A549 (cell line): ENCODE results near the gene PNPLA7. TPM values are rescaled to one million over a fixed set of nuclear protein-coding genes. Genes with fewer than 3 reads are reported as not detected.

Experiments used
- ATAC-seq, 2 experiments: fragments of 200-7000 bp in 1 of 2; fragments of >200 bp in 1 of 2; cut with Nextera tagmentation in 1 of 2; cut with Tn5 transposase in 1 of 2; 3 replicates each; pipeline versions ENCODE4 v1.8.0 to v1.9.1; 2018 to 2020; ENCODE audit warnings: mild to moderate bottlenecking in 1 of 2, moderate library complexity in 1 of 2
- CTCF ChIA-PET: fragments of 300-600 bp; sonication (Branson Sonifier 250); formaldehyde crosslinking; extraction: SDS; loops from one replicate; lab custom pipeline; 2021; ENCODE audit warnings: antibody characterized with exemption, inconsistent platforms; lab: Yijun Ruan, JAX
- POLR2A ChIA-PET: fragments of 350-600 bp; formaldehyde crosslinking; extraction: SDS; loops from one replicate; lab custom pipeline; 2021; ENCODE audit warnings: antibody characterized with exemption, inconsistent platforms; lab: Yijun Ruan, JAX
- DNase-seq, 2 experiments: peaks; one replicate each; pipeline versions ENCODE4 v3.0.0 to v3.0.0-alpha.2; 2011 to 2016; ENCODE audit warnings: low read depth in 1 of 2, low spot score in 1 of 2
- FAIRE-seq: peaks from 2 replicates; lab custom pipeline; 2011; peaks lifted over from hg19 to GRCh38; lab: Jason Lieb, UNC
- H3K27ac ChIP-seq, 2 experiments: fragments of >200 bp; sonication (Bioruptor Twin); formaldehyde crosslinking; 3 replicates each; pipeline ENCODE4 v1.5.1; 2016 to 2017
- H3K4me1 ChIP-seq: fragments of >200 bp; sonication (Bioruptor Twin); formaldehyde crosslinking; 3 replicates; pipeline ENCODE4 v1.6.1; 2016
- H3K4me2 ChIP-seq: fragments of >200 bp; sonication (Bioruptor Twin); formaldehyde crosslinking; 3 replicates; pipeline ENCODE4 v1.6.1; 2016
- H3K4me3 ChIP-seq: fragments of >200 bp; sonication (Bioruptor Twin); formaldehyde crosslinking; 3 replicates; pipeline ENCODE4 v1.5.1; 2016
- H3K9me3 ChIP-seq: fragments of >200 bp; sonication (Bioruptor Twin); formaldehyde crosslinking; 3 replicates; pipeline ENCODE4 v1.6.1; 2016
- BCL3 ChIP-seq: fragments of >200 bp; sonication (Bioruptor Twin); formaldehyde crosslinking; IDR thresholded peaks from 3 replicates; pipeline ENCODE4 v1.6.1; 2016
- CEBPB ChIP-seq, 2 experiments: fragments of >200 bp in 1 of 2; sonication (Bioruptor Twin) in 1 of 2; formaldehyde crosslinking in 1 of 2; IDR thresholded peaks; 2 replicates each; pipeline ENCODE4 v1.6.1; 2012 to 2016
- CHD2 ChIP-seq: fragments of 150-350 bp; IDR thresholded peaks from 2 replicates; pipeline ENCODE4 v1.6.1; 2014; ENCODE audit warnings: low read length; ENCODE audit not compliant: partially characterized antibody
- CTCF ChIP-seq: fragments of >200 bp; sonication (Bioruptor Twin); formaldehyde crosslinking; IDR thresholded peaks from 3 replicates; pipeline ENCODE4 v1.5.1; 2016
- ELK1 ChIP-seq: fragments of 150-350 bp; IDR thresholded peaks from 2 replicates; pipeline ENCODE4 v1.6.1; 2014; ENCODE audit warnings: low read depth, mild to moderate bottlenecking, low read length
- ESRRA ChIP-seq: fragments of 150-350 bp; IDR thresholded peaks from 2 replicates; pipeline ENCODE4 v1.6.1; 2014; ENCODE audit warnings: mild to moderate bottlenecking, low read length, borderline replicate concordance
- HDAC2 ChIP-seq: fragments of 200-600 bp; sonication (generic); IDR thresholded peaks from 2 replicates; pipeline ENCODE4 v1.6.1; 2016
- HEYL ChIP-seq: fragments of 250-450 bp; sonication (Bioruptor Pico); IDR thresholded peaks from 2 replicates; pipeline ENCODE4 v1.8.0; 2021; ENCODE audit warnings: mild to moderate bottlenecking, moderate library complexity
- HOXB13 ChIP-seq: fragments of 250-450 bp; sonication (Bioruptor Pico); IDR thresholded peaks from 2 replicates; pipeline ENCODE4 v1.5.0; 2020; ENCODE audit warnings: low read depth, mild to moderate bottlenecking, moderate library complexity
- MAFK ChIP-seq: fragments of 450-650 bp; IDR thresholded peaks from 2 replicates; pipeline ENCODE4 v1.6.1; 2014; ENCODE audit not compliant: partially characterized antibody
- MAX ChIP-seq: IDR thresholded peaks from 2 replicates; pipeline ENCODE4 v1.6.1; 2012
- PBX3 ChIP-seq: IDR thresholded peaks from 2 replicates; pipeline ENCODE4 v1.6.1; 2012
- RARB ChIP-seq: fragments of 250-450 bp; sonication (Bioruptor Pico); IDR thresholded peaks from 2 replicates; pipeline ENCODE4 v1.8.0; 2021; ENCODE audit warnings: mild to moderate bottlenecking, moderate library complexity
- REST ChIP-seq: fragments of 200-600 bp; sonication (generic); IDR thresholded peaks from 2 replicates; pipeline ENCODE4 v1.6.1; 2016; ENCODE audit warnings: antibody characterized with exemption, mild to moderate bottlenecking, moderate library complexity
- SREBF2 ChIP-seq: fragments of 450-650 bp; IDR thresholded peaks from 2 replicates; pipeline ENCODE4 v1.6.1; 2014; ENCODE audit warnings: mild to moderate bottlenecking, moderate library complexity
- TFCP2L1 ChIP-seq: fragments of 250-450 bp; sonication (Bioruptor Pico); IDR thresholded peaks from 2 replicates; pipeline ENCODE4 v1.5.0; 2021; ENCODE audit warnings: mild to moderate bottlenecking
- ZC3H11A ChIP-seq: fragments of 450-650 bp; IDR thresholded peaks from 2 replicates; pipeline ENCODE4 v1.6.1; 2014; ENCODE audit warnings: antibody characterized with exemption, mild to moderate bottlenecking
- ZFP36 ChIP-seq: fragments of 450-650 bp; IDR thresholded peaks from 2 replicates; pipeline ENCODE4 v1.6.1; 2014; ENCODE audit warnings: borderline replicate concordance; ENCODE audit not compliant: partially characterized antibody
- WGBS: methylation state at CpG from one replicate; pipeline ENCODE4 v1.1.6; 2017; ENCODE audit errors: missing lambda C conversion rate; 5-methylcytosine and 5-hydroxymethylcytosine counted together
- polyA plus RNA-seq, 4 experiments: library from polyadenylated mRNA; depleted of rRNA in 3 of 4; stranded (reverse); fragments of >200 nt; fragmentation: RNase III in 1 of 4; extraction: RNeasy Plus Mini Kit Qiagen cat#74134 plus additional on column Dnase treatment in 1 of 4; gene quantifications; 2 replicates in 3 of 4; 3 replicates in 1 of 4; pipeline ENCODE4 v1.2.3, GENCODE V29; 2011 to 2017

PNPLA7 gene
- polyA plus RNA-seq, 2 of the 4 experiments (the other 2 are of a cell fraction), result 0.31 to 1.1 TPM

GRCh38 chr9:137544176-137544760 lies 5.9 kb downstream of the PNPLA7 start:
- DNase-seq, result no peak
- TF ChIP-seq MAFK (no peak), ZFP36 (no peak), ESRRA (no peak), BCL3 (no peak), CEBPB (IDR thresholded peaks at IDR 0.05) (no peak), ZC3H11A (no peak), ELK1 (no peak), HOXB13 (CRISPR knock-in tag) (no peak), REST (no peak)
- no peaks in the 10 kb centered on the region for H3K9me3 ChIP-seq
- no peaks in the 10 kb centered on the region for H3K4me1 ChIP-seq
- no peak overlapping the region for H3K4me2 ChIP-seq
- no peak for ATAC-seq
- 80% methylated on average over 12 of the region's 12 CpGs for WGBS
- POLR2A ChIA-PET, result no interaction called here
- FAIRE-seq, result no peak
- no peak overlapping the region for H3K27ac ChIP-seq
- H3K4me3 ChIP-seq, result no peak overlapping the region
- CTCF ChIA-PET, result interaction anchor here (0.6 to 2.2 kb wide), 8 partner anchors 9 to 259 kb away, joined by 3 to 16 read pairs (median 4); no protein-coding TSS in a partner anchor

- 92% methylated on average over 18 of the region's 25 CpGs for WGBS
- CTCF ChIA-PET, result interaction anchor here (1.0 to 2.2 kb wide), 4 partner anchors 8 to 257 kb away, joined by 3 to 16 read pairs (median 4); partner anchors contain the start of gene NRARP
- no peak for FAIRE-seq
- TF ChIP-seq MAX (no peak), CEBPB (IDR thresholded peaks at IDR 0.05) (no peak), HDAC2 (no peak), HEYL (CRISPR knock-in tag) (no peak), ESRRA (no peak), SREBF2 (no peak), REST (no peak), CHD2 (no peak), TFCP2L1 (CRISPR knock-in tag) (no peak), CTCF (no peak), RARB (CRISPR knock-in tag) (no peak), ELK1 (no peak), PBX3 (no peak)
- TF ChIP-seq, all 56 proteins: peak for 0
- ATAC-seq (no peak), DNase-seq (no peak)
- Histone ChIP-seq H3K4me2 (no peak overlapping the region), H3K27ac (no peak overlapping the region), H3K4me1 (no peaks in the 10 kb centered on the region), H3K4me3 (no peak overlapping the region), H3K9me3 (no peaks in the 10 kb centered on the region)
- POLR2A ChIA-PET, result no interaction called here
These were observed 6.8 kb downstream of the PNPLA7 start for GRCh38 chr9:137543237-137543963.
